ENCODE measurements around the gene ABCC1.

DNA sequence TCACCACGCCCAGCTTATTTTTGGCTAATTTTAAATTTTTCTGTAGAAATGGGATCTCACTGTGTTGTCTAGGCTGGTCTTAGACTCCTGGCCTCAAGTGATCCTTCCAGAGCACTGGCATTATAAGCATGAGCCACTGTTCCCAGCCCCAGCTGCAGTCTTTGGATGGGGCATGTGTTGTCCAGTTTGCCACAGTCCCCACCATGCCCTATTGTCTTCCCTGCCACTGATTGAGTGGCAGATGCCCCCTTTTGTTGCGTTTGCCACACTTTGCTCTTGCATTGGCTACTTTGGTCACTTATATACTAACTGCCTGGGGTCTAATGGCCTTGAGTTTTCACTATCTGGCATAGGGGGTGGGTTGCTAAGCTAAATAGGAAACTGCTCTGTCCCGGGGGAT, 60.8 kb downstream of the ABCC1 start:
- TF ChIP-seq, protein P1, sequence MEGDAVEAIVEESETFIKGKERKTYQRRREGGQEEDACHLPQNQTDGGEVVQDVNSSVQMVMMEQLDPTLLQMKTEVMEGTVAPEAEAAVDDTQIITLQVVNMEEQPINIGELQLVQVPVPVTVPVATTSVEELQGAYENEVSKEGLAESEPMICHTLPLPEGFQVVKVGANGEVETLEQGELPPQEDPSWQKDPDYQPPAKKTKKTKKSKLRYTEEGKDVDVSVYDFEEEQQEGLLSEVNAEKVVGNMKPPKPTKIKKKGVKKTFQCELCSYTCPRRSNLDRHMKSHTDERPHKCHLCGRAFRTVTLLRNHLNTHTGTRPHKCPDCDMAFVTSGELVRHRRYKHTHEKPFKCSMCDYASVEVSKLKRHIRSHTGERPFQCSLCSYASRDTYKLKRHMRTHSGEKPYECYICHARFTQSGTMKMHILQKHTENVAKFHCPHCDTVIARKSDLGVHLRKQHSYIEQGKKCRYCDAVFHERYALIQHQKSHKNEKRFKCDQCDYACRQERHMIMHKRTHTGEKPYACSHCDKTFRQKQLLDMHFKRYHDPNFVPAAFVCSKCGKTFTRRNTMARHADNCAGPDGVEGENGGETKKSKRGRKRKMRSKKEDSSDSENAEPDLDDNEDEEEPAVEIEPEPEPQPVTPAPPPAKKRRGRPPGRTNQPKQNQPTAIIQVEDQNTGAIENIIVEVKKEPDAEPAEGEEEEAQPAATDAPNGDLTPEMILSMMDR (tag by site-specific recombination; IDR thresholded peaks at IDR 0.05) = no peak
- TF ChIP-seq YY1 (tag by site-specific recombination; IDR thresholded peaks at IDR 0.05) = no peak
- TF ChIP-seq ZNF549 (tag by site-specific recombination; IDR thresholded peaks at IDR 0.05) = no peak
- no peak for TF ChIP-seq ZNF837 (tag by site-specific recombination; IDR thresholded peaks at IDR 0.05)
